ENCODE data around the gene RDH5. TPM values are rescaled to one million over a fixed set of nuclear protein-coding genes. Genes with fewer than 3 reads are reported as not detected.

The RDH5 gene
- total and polyA plus RNA-seq, 2 of the 13 experiments (the other 11 are each of a cell fraction or from before 2014, with no cell fraction given) = 2.6 to 5.7 TPM

GRCh38 chr12:55681142-55682077, 38.8 kb upstream of the RDH5 start (continued):
- TF ChIP-seq KLF6 (CRISPR knock-in tag; IDR thresholded peaks at IDR 0.05) (peak; percentile 39; the same call in 1 of the 2 replicates), TRIM22 (IDR thresholded peaks at IDR 0.05) (no peak), ZNF580 (CRISPR knock-in tag; IDR thresholded peaks at IDR 0.05; ENCODE audit: borderline replicate concordance, low read depth) (no peak), KLF11 (CRISPR knock-in tag; IDR thresholded peaks at IDR 0.05) (no peak), FOXP4 (CRISPR knock-in tag; IDR thresholded peaks at IDR 0.05) (peak; percentile 52; the same call in 1 of the 2 replicates), ZNF337 (CRISPR knock-in tag; IDR thresholded peaks at IDR 0.05; ENCODE audit: borderline replicate concordance, low read depth) (no peak), ELF1 (CRISPR knock-in tag; IDR thresholded peaks at IDR 0.05) (peak; percentile 54), ISX (CRISPR knock-in tag; conservative IDR thresholded peaks at IDR 0.05) (no peak), HBP1 (CRISPR knock-in tag; IDR thresholded peaks at IDR 0.05; ENCODE audit: low read depth) (no peak), ATF6 (CRISPR knock-in tag; conservative IDR thresholded peaks at IDR 0.05) (no peak), EP300 (IDR thresholded peaks at IDR 0.05; ENCODE audit: low read depth in 2 of 2, low read length in 2 of 2) (peak in 1 of 2 experiments; percentile 40; a peak in 1 of 4 replicates), EP300 (CRISPR knock-in tag; IDR thresholded peaks at IDR 0.05; ENCODE audit: borderline replicate concordance) (no peak), ZNF589 (CRISPR knock-in tag; conservative IDR thresholded peaks at IDR 0.05) (no peak), ZNF503 (CRISPR knock-in tag; IDR thresholded peaks at IDR 0.05) (no peak), ZBTB38 (CRISPR knock-in tag; IDR thresholded peaks at IDR 0.05) (peak; percentile 61; the same call in 1 of the 2 replicates), ZNF781 (CRISPR knock-in tag; IDR thresholded peaks at IDR 0.05; ENCODE audit: borderline replicate concordance, not compliant biosample characterization) (peak; percentile 61)
